HuH-7.5 (cell line): ENCODE results near the gene NCOA3.

ENCODE experiments used
- DNase-seq: peaks from one replicate; pipeline ENCODE4 v3.0.0; 2011; ENCODE audit warnings: low spot score

NCOA3 gene

GRCh38 chr20:47680804-47681529 is 179.3 kb downstream of the NCOA3 start:
- no peak for DNase-seq

- DNase-seq, result no peak
Observed at GRCh38 chr20:47682028-47682783, 180.5 kb downstream of the NCOA3 start.

GRCh38 chr20:47682916-47683315 is 181.2 kb downstream of the NCOA3 start:
- no peak for DNase-seq

GRCh38 chr20:47684306-47685080 is 182.8 kb downstream of the NCOA3 start:
- no peak for DNase-seq

- no peak for DNase-seq
Observed at GRCh38 chr20:47686545-47686944, 184.9 kb downstream of the NCOA3 start.

- DNase-seq, result no peak
Observed at GRCh38 chr20:47687095-47687987, 185.7 kb downstream of the NCOA3 start.

- DNase-seq, result no peak
Observed at GRCh38 chr20:47688385-47689381, 187.0 kb downstream of the NCOA3 start.

- DNase-seq, result no peak
Observed at GRCh38 chr20:47689731-47690130, 188.0 kb downstream of the NCOA3 start.

GRCh38 chr20:47691625-47692024 is 189.9 kb downstream of the NCOA3 start:
- DNase-seq, result no peak

GRCh38 chr20:47694021-47694818 is 192.5 kb downstream of the NCOA3 start:
- no peak for DNase-seq

GRCh38 chr20:47696856-47697255 is 195.2 kb downstream of the NCOA3 start:
- no peak for DNase-seq

GRCh38 chr20:47698142-47698541 is 196.5 kb downstream of the NCOA3 start:
- no peak for DNase-seq

GRCh38 chr20:47699818-47700217 is 198.1 kb downstream of the NCOA3 start:
- DNase-seq, result no peak

GRCh38 chr20:47700327-47700726 is 198.6 kb downstream of the NCOA3 start:
- no peak for DNase-seq

- no peak for DNase-seq
Observed at GRCh38 chr20:47701612-47702011, 199.9 kb downstream of the NCOA3 start.

GRCh38 chr20:47703748-47704147 is 202.1 kb downstream of the NCOA3 start:
- DNase-seq, result no peak

- peak; percentile 70 for DNase-seq
Observed at GRCh38 chr20:47704746-47705496, 203.2 kb downstream of the NCOA3 start.

- no peak for DNase-seq
Observed at GRCh38 chr20:47705497-47705856, 203.8 kb downstream of the NCOA3 start.

- DNase-seq, result no peak
Observed at GRCh38 chr20:47706345-47706744, 204.7 kb downstream of the NCOA3 start.
